ENCODE results near the gene ADGRE1.

DNA sequence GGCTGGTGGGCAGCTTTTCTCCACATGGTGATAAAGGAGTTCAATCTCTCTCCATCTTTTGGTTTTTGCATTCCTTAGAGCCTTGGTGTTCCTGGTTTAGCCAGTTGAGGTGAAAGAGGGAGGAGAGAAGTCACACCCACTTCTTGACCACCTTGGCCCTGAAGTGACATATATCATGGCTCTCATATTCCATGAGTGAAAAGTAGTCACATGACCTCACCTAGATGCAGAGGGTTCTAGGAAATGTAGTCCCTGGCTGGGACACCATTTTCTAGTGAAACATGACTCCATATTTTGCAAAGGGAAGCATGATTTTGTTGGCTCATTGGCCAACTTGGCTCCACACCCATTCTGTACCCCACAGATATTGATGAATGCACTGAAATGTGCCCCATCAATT is 16.1 kb downstream of the ADGRE1 start:
- TF ChIP-seq, protein P1, sequence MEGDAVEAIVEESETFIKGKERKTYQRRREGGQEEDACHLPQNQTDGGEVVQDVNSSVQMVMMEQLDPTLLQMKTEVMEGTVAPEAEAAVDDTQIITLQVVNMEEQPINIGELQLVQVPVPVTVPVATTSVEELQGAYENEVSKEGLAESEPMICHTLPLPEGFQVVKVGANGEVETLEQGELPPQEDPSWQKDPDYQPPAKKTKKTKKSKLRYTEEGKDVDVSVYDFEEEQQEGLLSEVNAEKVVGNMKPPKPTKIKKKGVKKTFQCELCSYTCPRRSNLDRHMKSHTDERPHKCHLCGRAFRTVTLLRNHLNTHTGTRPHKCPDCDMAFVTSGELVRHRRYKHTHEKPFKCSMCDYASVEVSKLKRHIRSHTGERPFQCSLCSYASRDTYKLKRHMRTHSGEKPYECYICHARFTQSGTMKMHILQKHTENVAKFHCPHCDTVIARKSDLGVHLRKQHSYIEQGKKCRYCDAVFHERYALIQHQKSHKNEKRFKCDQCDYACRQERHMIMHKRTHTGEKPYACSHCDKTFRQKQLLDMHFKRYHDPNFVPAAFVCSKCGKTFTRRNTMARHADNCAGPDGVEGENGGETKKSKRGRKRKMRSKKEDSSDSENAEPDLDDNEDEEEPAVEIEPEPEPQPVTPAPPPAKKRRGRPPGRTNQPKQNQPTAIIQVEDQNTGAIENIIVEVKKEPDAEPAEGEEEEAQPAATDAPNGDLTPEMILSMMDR (IDR thresholded peaks at IDR 0.05) = no peak
- TF ChIP-seq EP300 (IDR thresholded peaks at IDR 0.05) = no peak
- no peak for TF ChIP-seq POLR2A (IDR thresholded peaks at IDR 0.05)
- TF ChIP-seq POLR2AphosphoS5 (IDR thresholded peaks at IDR 0.05) = no peak

All from sigmoid colon (tissue), 4 donors.